PC-3 (cell line): Measurements from ENCODE around the gene COLEC12. TPM values are rescaled to one million over a fixed set of nuclear protein-coding genes. Genes with fewer than 3 reads are reported as not detected.
A peak's percentile ranks its signal among the peaks of the same experiment; 100 is the strongest.

Experiments
- ATAC-seq: fragments of 200-7000 bp; cut with Tn5 transposase; 2 replicates; pipeline ENCODE4 v1.9.1; 2020; ENCODE audit warnings: mild to moderate bottlenecking, moderate library complexity
- BruUV-seq: library from RNA; stranded (reverse); fragments of 400-500 nt; replicated peaks from 2 replicates; lab custom pipeline; 2021; lab: Mats Ljungman, UMichigan
- CTCF ChIA-PET: fragments of 300-600 bp; sonication (Branson Sonifier 250); formaldehyde crosslinking; loops from one replicate; lab custom pipeline; 2022; ENCODE audit warnings: antibody characterized with exemption; lab: Charles Lee
- POLR2A ChIA-PET: fragments of 300-600 bp; sonication (Branson Sonifier 250); formaldehyde crosslinking; loops from one replicate; lab custom pipeline; 2022; ENCODE audit warnings: antibody characterized with exemption; ENCODE audit not compliant: unreplicated experiment; lab: Charles Lee
- DNase-seq: peaks from one replicate; pipeline ENCODE4 v3.0.0-alpha.2; 2015
- H2AFZ ChIP-seq: fragments of 300-600 bp; sonication (generic); 2 replicates; pipeline ENCODE4 v1.6.0; 2016; ENCODE audit warnings: antibody characterized with exemption, low read length
- H3F3A ChIP-seq: fragments of 300-600 bp; sonication (generic); one replicate; pipeline ENCODE4 v1.6.0; 2017; ENCODE audit warnings: antibody characterized with exemption, low read length, control low read depth, mild to moderate bottlenecking; ENCODE audit not compliant: unreplicated experiment
- H3K27ac ChIP-seq: fragments of 300-600 bp; sonication (generic); 2 replicates; pipeline ENCODE4 v1.5.1; 2016; ENCODE audit warnings: mild to moderate bottlenecking, low read length
- H3K27me3 ChIP-seq: fragments of 300-600 bp; sonication (generic); 2 replicates; pipeline ENCODE4 v1.6.1; 2016; ENCODE audit warnings: low read length, mixed read lengths
- H3K36me3 ChIP-seq: fragments of 300-600 bp; sonication (generic); 2 replicates; pipeline ENCODE4 v1.6.1; 2016; ENCODE audit warnings: low read depth, mixed run types, low read length, mixed read lengths
- H3K4me1 ChIP-seq: fragments of 300-600 bp; sonication (generic); 2 replicates; pipeline ENCODE4 v1.5.1; 2016; ENCODE audit warnings: low read length; ENCODE audit not compliant: insufficient read depth
- H3K4me2 ChIP-seq: fragments of 300-600 bp; sonication (generic); 2 replicates; pipeline ENCODE4 v1.6.0; 2016; ENCODE audit warnings: low read length
- H3K4me3 ChIP-seq: fragments of 300-600 bp; sonication (generic); 2 replicates; pipeline ENCODE4 v1.5.1; 2016; ENCODE audit warnings: mild to moderate bottlenecking, low read length, mixed read lengths
- H3K79me2 ChIP-seq: fragments of 300-600 bp; sonication (generic); 2 replicates; pipeline ENCODE4 v1.6.1; 2017; ENCODE audit warnings: low read length, mixed read lengths
- H3K9ac ChIP-seq: fragments of 300-600 bp; sonication (generic); 2 replicates; pipeline ENCODE4 v1.6.0; 2016; ENCODE audit warnings: mild to moderate bottlenecking, low read length
- H3K9me2 ChIP-seq: fragments of 300-600 bp; sonication (generic); replicated peaks from 2 replicates; pipeline ENCODE4 v1.6.1; 2016; ENCODE audit warnings: mixed run types, low read length, mixed read lengths
- H3K9me3 ChIP-seq: fragments of 300-600 bp; sonication (generic); 2 replicates; pipeline ENCODE4 v1.6.1; 2016; ENCODE audit warnings: low read length, mixed read lengths
- H4K20me1 ChIP-seq: fragments of 300-600 bp; sonication (generic); 2 replicates; pipeline ENCODE4 v1.6.1; 2016; ENCODE audit warnings: low read length, mixed read lengths
- CTCF ChIP-seq: fragments of 300-600 bp; sonication (generic); conservative IDR thresholded peaks from 2 replicates; pipeline ENCODE4 v1.5.1; 2017; ENCODE audit warnings: antibody characterized with exemption, low read depth, mild to moderate bottlenecking, low read length
- EZH2 ChIP-seq: fragments of 300-600 bp; sonication (generic); IDR thresholded peaks from one replicate; pipeline ENCODE4 v1.6.1; 2017; ENCODE audit warnings: antibody characterized with exemption, mild to moderate bottlenecking, low read length; ENCODE audit not compliant: unreplicated experiment
- EZH2phosphoT487 ChIP-seq: fragments of 300-600 bp; sonication (generic); IDR thresholded peaks from 2 replicates; pipeline ENCODE4 v1.6.1; 2018; ENCODE audit warnings: mild to moderate bottlenecking, antibody characterized with exemption, low read length, borderline replicate concordance
- intact Hi-C: fragments of 100-400 bp; cut with micrococcal nuclease; formaldehyde crosslinking; loops from 2 replicates; pipeline ENCODE4 v1.9.0; 2023
- total RNA-seq: library from RNA; depleted of rRNA; stranded (reverse); fragments of >200 nt; gene quantifications from 2 replicates; pipeline ENCODE4 v1.2.3, GENCODE V29; 2014; rRNA removed

COLEC12 gene
- total RNA-seq, 1 experiment from 2014 or later, result 0.04 TPM

GRCh38 chr18:267380-267687, 233.2 kb downstream of the COLEC12 start:
- peak; percentile 48 for ATAC-seq
- Histone ChIP-seq H3K4me3 (peak overlapping the region; percentile 92), H3K27me3 (no peaks in the 10 kb centered on the region), H3K36me3 (peaks cover 22% of the 10 kb centered on the region), H3K9me3 (no peaks in the 10 kb centered on the region), H3K9me2 (no peaks in the 10 kb centered on the region), H2AFZ (peak overlapping the region; percentile 97), H4K20me1 (no peaks in the 10 kb centered on the region), H3K4me2 (peak overlapping the region; percentile 86), H3K79me2 (peaks cover 46% of the 10 kb centered on the region), H3K27ac (peak overlapping the region; percentile 78), H3K9ac (peak overlapping the region; percentile 99), H3F3A (no peaks in the 10 kb centered on the region), H3K4me1 (peaks cover 12% of the 10 kb centered on the region)
- CTCF ChIA-PET, result interaction anchor here (0.5 to 0.6 kb wide), 2 partner anchors 37 to 1654 kb away, joined by 3 read pairs; no protein-coding TSS in a partner anchor
- intact Hi-C loops, result loop anchor here (5.0 kb wide), 1 partner anchor 155 kb away; no protein-coding TSS in a partner anchor
- POLR2A ChIA-PET, result interaction anchor here (0.6 kb wide), 2 partner anchors 356 to 1893 kb away, joined by 6 to 13 read pairs; no protein-coding TSS in a partner anchor
- TF ChIP-seq EZH2 (no peak), EZH2phosphoT487 (no peak), CTCF (no peak)
- no peak for DNase-seq
- TSS peak; percentile 43 for BruUV-seq

Other genes with a start within 250 kb of the COLEC12 start
- gene THOC1, start 232.7 kb downstream of the COLEC12 start, total RNA-seq, result 29.4 and 43.5 TPM in 2 replicates
- not detected in 2 replicates for gene CETN1, start 79.7 kb upstream of the COLEC12 start, total RNA-seq
- not detected in 2 replicates for gene CLUL1, start 96.3 kb upstream of the COLEC12 start, total RNA-seq
- gene TYMS, start 157.0 kb upstream of the COLEC12 start, total RNA-seq, result 63.2 and 69.7 TPM in 2 replicates
- gene ENOSF1, start 211.9 kb upstream of the COLEC12 start, total RNA-seq, result 44.2 and 61.0 TPM in 2 replicates